NCI-H82 treated with DMSO at 0.1 percent for 48 hours (cell line): ENCODE measurements around the gene ADAMTSL1.

Experiments
- DNase-seq: peaks from one replicate; lab custom pipeline; 2025; ENCODE audit not compliant: unreplicated experiment; lab: John Stamatoyannopoulos, UW

The ADAMTSL1 gene

GRCh38 chr9:18461496-18461895 lies 12.5 kb upstream of the ADAMTSL1 start:
- DNase-seq = no peak

GRCh38 chr9:18463991-18464390 lies 10.0 kb upstream of the ADAMTSL1 start:
- no peak for DNase-seq

GRCh38 chr9:18466101-18466500 lies 7.9 kb upstream of the ADAMTSL1 start:
- no peak for DNase-seq

- DNase-seq = no peak
Measured at GRCh38 chr9:18467696-18468095, 6.3 kb upstream of the ADAMTSL1 start.

- DNase-seq = no peak
Measured at GRCh38 chr9:18472435-18472834, 1.5 kb upstream of the ADAMTSL1 start.

GRCh38 chr9:18472841-18473251 lies 1.1 kb upstream of the ADAMTSL1 start:
- no peak for DNase-seq

GRCh38 chr9:18474783-18475182 lies 830 bp downstream of the ADAMTSL1 start:
- DNase-seq = no peak

- DNase-seq = no peak
Measured at GRCh38 chr9:18477121-18477660, 3.2 kb downstream of the ADAMTSL1 start.

- DNase-seq = no peak
Measured at GRCh38 chr9:18477719-18478118, 3.8 kb downstream of the ADAMTSL1 start.

- DNase-seq = no peak
Measured at GRCh38 chr9:18478501-18479361, 4.8 kb downstream of the ADAMTSL1 start.

- no peak for DNase-seq
Measured at GRCh38 chr9:18479405-18479804, 5.5 kb downstream of the ADAMTSL1 start.

GRCh38 chr9:18480662-18481093 lies 6.7 kb downstream of the ADAMTSL1 start:
- DNase-seq = no peak

GRCh38 chr9:18482371-18482770 lies 8.4 kb downstream of the ADAMTSL1 start:
- no peak for DNase-seq

GRCh38 chr9:18485714-18486113 lies 11.8 kb downstream of the ADAMTSL1 start:
- DNase-seq = no peak

- DNase-seq = no peak
Measured at GRCh38 chr9:18487611-18488010, 13.7 kb downstream of the ADAMTSL1 start.

GRCh38 chr9:18488886-18489285 lies 14.9 kb downstream of the ADAMTSL1 start:
- DNase-seq = no peak

GRCh38 chr9:18489861-18490260 lies 15.9 kb downstream of the ADAMTSL1 start:
- DNase-seq = no peak

GRCh38 chr9:18490641-18491370 lies 16.9 kb downstream of the ADAMTSL1 start:
- DNase-seq = no peak

- DNase-seq = no peak
Measured at GRCh38 chr9:18492612-18493011, 18.7 kb downstream of the ADAMTSL1 start.

GRCh38 chr9:18493451-18493993 lies 19.6 kb downstream of the ADAMTSL1 start:
- DNase-seq = no peak

GRCh38 chr9:18495065-18495464 lies 21.1 kb downstream of the ADAMTSL1 start:
- no peak for DNase-seq
